Cardiac muscle cell (in vitro differentiated cells and primary cell): ENCODE measurements around the gene CDC42BPB. TPM values are rescaled to one million over a fixed set of nuclear protein-coding genes. Genes with fewer than 3 reads are reported as not detected.
A peak's percentile ranks its signal among the peaks of the same experiment; 100 is the strongest.

Source experiments
- DNase-seq, 2 donors: peaks; one replicate each; pipeline versions ENCODE4 v3.0.0 to v3.0.0-alpha.2; 2010 to 2017; ENCODE audit warnings: low read depth in 1 of 2, low spot score in 1 of 2
- H3K27ac ChIP-seq: fragments of 200-600 bp; sonication (generic); 2 replicates; pipeline ENCODE4 v1.5.1; 2016
- H3K27me3 ChIP-seq: fragments of 200-600 bp; sonication (generic); 2 replicates; pipeline ENCODE4 v1.6.0; 2016; ENCODE audit warnings: control low read depth
- H3K36me3 ChIP-seq: fragments of 200-600 bp; sonication (generic); 2 replicates; pipeline ENCODE4 v1.5.1; 2016; ENCODE audit warnings: control low read depth
- H3K4me1 ChIP-seq: fragments of 200-600 bp; sonication (generic); 2 replicates; pipeline ENCODE4 v1.8.1; 2017; ENCODE audit warnings: low read depth, mild to moderate bottlenecking, mixed run types
- H3K4me3 ChIP-seq: fragments of 200-600 bp; sonication (generic); 2 replicates; pipeline ENCODE4 v1.5.1; 2016; ENCODE audit warnings: mild to moderate bottlenecking
- H3K9me3 ChIP-seq: fragments of 200-600 bp; sonication (generic); 2 replicates; pipeline ENCODE4 v1.5.1; 2017; ENCODE audit warnings: low read depth, mild to moderate bottlenecking, control low read depth
- CTCF ChIP-seq: IDR thresholded peaks from 2 replicates; pipeline ENCODE4 v1.5.1; 2012; ENCODE audit warnings: low read depth, mild to moderate bottlenecking, low read length
- polyA plus RNA-seq: library from polyadenylated mRNA; unstranded; fragments of >200 nt; fragmentation: Nextera tagmentation; extraction: Ambion mirVana; gene quantifications from 2 replicates; pipeline ENCODE4 v1.2.1, GENCODE V29; 2016
- total RNA-seq: library from RNA; depleted of rRNA; stranded (reverse); fragments of >200 nt; gene quantifications from 2 replicates; pipeline ENCODE4 v1.2.3, GENCODE V29; 2016

The CDC42BPB gene
- total and polyA plus RNA-seq, 2 experiments from 2014 or later: 18.9 to 91.6 TPM

- Histone ChIP-seq H3K4me1 (peaks cover 8% of the 10 kb centered on the region), H3K9me3 (no peaks in the 10 kb centered on the region), H3K27ac (no peak overlapping the region), H3K27me3 (no peaks in the 10 kb centered on the region), H3K4me3 (no peak overlapping the region), H3K36me3 (no peaks in the 10 kb centered on the region)
- TF ChIP-seq CTCF: no peak
- DNase-seq: no peak
These were observed 15.9 kb downstream of the CDC42BPB start for GRCh38 chr14:103041464-103041863.

- Histone ChIP-seq H3K4me1 (no peaks in the 10 kb centered on the region), H3K27me3 (no peaks in the 10 kb centered on the region), H3K36me3 (no peaks in the 10 kb centered on the region), H3K27ac (no peak overlapping the region), H3K9me3 (no peaks in the 10 kb centered on the region), H3K4me3 (no peak overlapping the region)
- no peak for DNase-seq
- no peak for TF ChIP-seq CTCF
These were observed 23.7 kb downstream of the CDC42BPB start for GRCh38 chr14:103033681-103034096.

GRCh38 chr14:103031956-103032355 lies 25.4 kb downstream of the CDC42BPB start:
- H3K27me3 ChIP-seq: no peaks in the 10 kb centered on the region
- no peak overlapping the region for H3K4me3 ChIP-seq
- no peaks in the 10 kb centered on the region for H3K9me3 ChIP-seq
- no peak for TF ChIP-seq CTCF
- no peaks in the 10 kb centered on the region for H3K36me3 ChIP-seq
- peak in 1 of 2 donors; percentile 34 for DNase-seq
- H3K27ac ChIP-seq: no peak overlapping the region
- H3K4me1 ChIP-seq: no peaks in the 10 kb centered on the region

GRCh38 chr14:103031566-103031911 lies 25.8 kb downstream of the CDC42BPB start:
- Histone ChIP-seq H3K36me3 (no peaks in the 10 kb centered on the region), H3K27ac (no peak overlapping the region), H3K9me3 (no peaks in the 10 kb centered on the region), H3K4me1 (no peaks in the 10 kb centered on the region), H3K4me3 (no peak overlapping the region), H3K27me3 (no peaks in the 10 kb centered on the region)
- DNase-seq: no peak
- TF ChIP-seq CTCF: no peak

GRCh38 chr14:103030741-103031565 lies 26.4 kb downstream of the CDC42BPB start:
- no peaks in the 10 kb centered on the region for H3K36me3 ChIP-seq
- H3K4me3 ChIP-seq: no peak overlapping the region
- H3K4me1 ChIP-seq: no peaks in the 10 kb centered on the region
- no peak for TF ChIP-seq CTCF
- H3K27me3 ChIP-seq: no peaks in the 10 kb centered on the region
- H3K27ac ChIP-seq: no peak overlapping the region
- H3K9me3 ChIP-seq: no peaks in the 10 kb centered on the region
- no peak for DNase-seq
